Sigmoid colon (tissue), 7 donors: ENCODE measurements around the gene IPO7. TPM values are rescaled to one million over a fixed set of nuclear protein-coding genes. Genes with fewer than 3 reads are reported as not detected.

Experiments used
- DNase-seq: peaks from one replicate; pipeline ENCODE4 v3.0.0-alpha.2; 2019
- H3K27ac ChIP-seq, 4 donors: fragments of 200-600 bp; sonication (generic); one replicate each; pipeline ENCODE4 v1.5.1; 2016 to 2019; ENCODE audit warnings: mild to moderate bottlenecking in 1 of 4
- H3K27me3 ChIP-seq, 3 donors: fragments of 200-600 bp; sonication (generic); one replicate each; pipeline ENCODE4 v1.5.1; 2019; ENCODE audit warnings: mild to moderate bottlenecking in 1 of 3
- H3K36me3 ChIP-seq, 4 donors: fragments of 200-600 bp; sonication (generic); one replicate each; pipeline ENCODE4 v1.5.1; 2016 to 2019
- H3K4me1 ChIP-seq, 4 donors: fragments of 200-600 bp; sonication (generic); one replicate each; pipeline ENCODE4 v1.5.1; 2017 to 2019
- H3K4me3 ChIP-seq, 4 donors: fragments of 200-600 bp; sonication (generic); one replicate each; pipeline ENCODE4 v1.5.1; 2017 to 2019; ENCODE audit warnings: mild to moderate bottlenecking in 2 of 4, moderate library complexity in 1 of 4
- H3K9me3 ChIP-seq, 4 donors: fragments of 200-600 bp in 3 of 4; sonication (generic) in 3 of 4; one replicate each; pipeline versions ENCODE4 v1.5.1 to v1.6.1; 2013 to 2019
- CTCF ChIP-seq, 4 experiments: fragments of 450-650 bp in 3 of 4; fragments of 200-600 bp in 1 of 4; IDR thresholded peaks; one replicate each; pipeline ENCODE4 v1.5.1; 2016 to 2019; ENCODE audit warnings: antibody characterized with exemption in 4 of 4, mild to moderate bottlenecking in 3 of 4, moderate library complexity in 2 of 4
- EP300 ChIP-seq, 4 donors: sonication (generic); formaldehyde crosslinking; IDR thresholded peaks; one replicate each; pipeline ENCODE4 v1.6.1; 2017; ENCODE audit warnings: antibody characterized with exemption in 4 of 4
- POLR2A ChIP-seq, 2 donors: fragments of 450-650 bp; IDR thresholded peaks; one replicate each; pipeline ENCODE4 v1.6.1; 2016; ENCODE audit warnings: antibody characterized with exemption in 2 of 2, mild to moderate bottlenecking in 2 of 2, moderate library complexity in 2 of 2
- POLR2AphosphoS5 ChIP-seq, 4 donors: sonication (generic); formaldehyde crosslinking; IDR thresholded peaks; one replicate each; pipeline ENCODE4 v1.6.1; 2017; ENCODE audit warnings: antibody characterized with exemption in 4 of 4
- WGBS, 2 donors: extraction: QIAGEN DNeasy Blood & Tissue Kit; methylation state at CpG; one replicate each; pipeline ENCODE4 v1.1.7; 2013; 5-methylcytosine and 5-hydroxymethylcytosine counted together
- intact Hi-C: fragments of 100-400 bp; cut with DNase I; formaldehyde crosslinking; loops from one replicate; pipeline ENCODE4 v1.15.1; 2023
- polyA plus RNA-seq, 3 donors: library from polyadenylated mRNA; stranded (reverse); fragments of 200-250 nt; gene quantifications; one replicate each; pipeline ENCODE4 v1.2.3, GENCODE V29; 2013
- total RNA-seq, 4 donors: library from RNA; depleted of rRNA; stranded (reverse); fragments of >200 nt; gene quantifications; one replicate each; pipeline ENCODE4 v1.1.0, GENCODE V29; 2016
- donor health status: healthy with polysubstance abuse.
- donor health status: Bipolar disorder and iron deficiency.
- donor health status: healthy.

IPO7 gene
- total and polyA plus RNA-seq, 7 donors, result 21.3 to 180 (median 121) TPM

GRCh38 chr11:9489080-9489765, 104.8 kb downstream of the IPO7 start:
- H3K4me1 ChIP-seq, result no peaks in the 10 kb centered on the region
- no peak for DNase-seq
- no peaks in the 10 kb centered on the region for H3K9me3 ChIP-seq
- no peaks in the 10 kb centered on the region for H3K27me3 ChIP-seq
- H3K36me3 ChIP-seq, result peaks cover 0 to 76% (median 4%) of the 10 kb centered on the region in 4 donors
- WGBS, 2 donors, result 87 to 93% methylated on average over 3 of the region's 3 CpGs
- no peak overlapping the region for H3K27ac ChIP-seq
- no peak for TF ChIP-seq EP300 (IDR thresholded peaks at IDR 0.05)
- no peak for TF ChIP-seq POLR2AphosphoS5 (IDR thresholded peaks at IDR 0.05)
- no peak for TF ChIP-seq CTCF (IDR thresholded peaks at IDR 0.05)
- TF ChIP-seq POLR2A (IDR thresholded peaks at IDR 0.05), result no peak
- no peak overlapping the region for H3K4me3 ChIP-seq
- intact Hi-C loops, result no loop called here

GRCh38 chr11:9490376-9490775, 105.9 kb downstream of the IPO7 start:
- H3K4me1 ChIP-seq, result no peaks in the 10 kb centered on the region
- H3K4me3 ChIP-seq, result no peak overlapping the region
- no peak for TF ChIP-seq CTCF (IDR thresholded peaks at IDR 0.05)
- TF ChIP-seq EP300 (IDR thresholded peaks at IDR 0.05), result no peak
- no peak for TF ChIP-seq POLR2AphosphoS5 (IDR thresholded peaks at IDR 0.05)
- H3K27me3 ChIP-seq, result no peaks in the 10 kb centered on the region
- peaks cover 0 to 78% (median 9%) of the 10 kb centered on the region in 4 donors for H3K36me3 ChIP-seq
- H3K9me3 ChIP-seq, result no peaks in the 10 kb centered on the region
- WGBS, 2 donors, result 95 to 99% methylated on average over 3 of the region's 3 CpGs
- DNase-seq, result no peak
- no peak overlapping the region for H3K27ac ChIP-seq
- intact Hi-C loops, result no loop called here

DNA sequence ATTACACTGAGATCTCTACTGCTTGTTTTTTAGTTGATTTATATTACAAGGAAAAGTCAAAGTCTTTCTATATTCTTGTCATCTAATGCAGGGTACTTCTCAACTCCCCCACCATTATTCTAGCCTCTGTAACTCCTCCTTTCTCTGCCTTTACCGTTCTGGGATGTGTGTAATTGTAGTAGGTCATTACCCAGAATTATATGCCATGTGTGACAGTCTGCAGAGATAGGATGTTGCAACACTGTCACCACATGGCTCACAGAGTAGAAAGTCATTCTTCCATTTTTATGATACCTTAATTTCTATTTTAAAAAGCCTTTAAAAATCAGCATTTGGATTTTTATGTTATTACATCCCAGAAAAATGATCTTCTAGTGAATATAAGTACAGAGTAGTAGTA, 109.0 kb downstream of the IPO7 start:
- Histone ChIP-seq H3K4me1 (no peaks in the 10 kb centered on the region), H3K4me3 (no peak overlapping the region), H3K9me3 (no peaks in the 10 kb centered on the region), H3K27ac (no peak overlapping the region), H3K36me3 (peaks cover 18 to 85% (median 27%) of the 10 kb centered on the region in 4 donors), H3K27me3 (no peaks in the 10 kb centered on the region)
- WGBS, 2 donors, result 40 to 52% methylated on average over 1 of the region's 1 CpG
- TF ChIP-seq POLR2A (IDR thresholded peaks at IDR 0.05) (no peak), CTCF (IDR thresholded peaks at IDR 0.05) (no peak)
- intact Hi-C loops, result no loop called here
- DNase-seq, result no peak

DNA sequence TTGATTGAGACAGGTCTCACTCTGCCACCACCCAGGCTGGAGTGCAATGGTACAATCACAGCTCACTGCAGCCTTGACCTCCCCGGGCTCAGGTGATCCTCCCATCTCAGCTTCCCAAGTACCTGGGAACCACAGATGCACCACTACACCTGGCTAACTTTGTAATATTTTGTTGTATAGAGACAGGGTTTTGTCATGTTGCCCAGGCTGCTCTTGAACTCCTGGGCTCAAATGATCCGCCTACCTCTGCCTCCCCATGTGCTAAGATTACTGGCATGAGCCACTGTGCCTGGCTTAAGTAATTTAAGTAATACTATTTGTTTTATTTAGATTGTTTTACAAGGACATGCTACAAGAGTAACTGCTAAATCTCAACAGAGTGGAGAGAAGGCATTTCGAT, 109.9 kb downstream of the IPO7 start:
- 95 to 96% methylated on average over 3 of the region's 3 CpGs for WGBS, 2 donors
- no peak for TF ChIP-seq CTCF (IDR thresholded peaks at IDR 0.05)
- TF ChIP-seq EP300 (IDR thresholded peaks at IDR 0.05), result no peak
- Histone ChIP-seq H3K27ac (no peak overlapping the region), H3K27me3 (no peaks in the 10 kb centered on the region), H3K9me3 (no peaks in the 10 kb centered on the region), H3K36me3 (peaks cover 18 to 86% (median 30%) of the 10 kb centered on the region in 4 donors), H3K4me1 (no peaks in the 10 kb centered on the region), H3K4me3 (no peak overlapping the region)
- DNase-seq, result no peak
- intact Hi-C loops, result no loop called here
